NCI-H2171 treated with DMSO at 0.1 percent for 48 hours (cell line): ENCODE results near the gene SPATA18.
A peak's percentile ranks its signal among the peaks of the same experiment; 100 is the strongest.
"Not testable (repeated sequence)": the region's sequence is repeated elsewhere in the genome, so short reads cannot be mapped to it uniquely, and the experiment has no call there.

Experiments
- DNase-seq: peaks from one replicate; lab custom pipeline; 2025; lab: John Stamatoyannopoulos, UW

SPATA18 gene

DNA sequence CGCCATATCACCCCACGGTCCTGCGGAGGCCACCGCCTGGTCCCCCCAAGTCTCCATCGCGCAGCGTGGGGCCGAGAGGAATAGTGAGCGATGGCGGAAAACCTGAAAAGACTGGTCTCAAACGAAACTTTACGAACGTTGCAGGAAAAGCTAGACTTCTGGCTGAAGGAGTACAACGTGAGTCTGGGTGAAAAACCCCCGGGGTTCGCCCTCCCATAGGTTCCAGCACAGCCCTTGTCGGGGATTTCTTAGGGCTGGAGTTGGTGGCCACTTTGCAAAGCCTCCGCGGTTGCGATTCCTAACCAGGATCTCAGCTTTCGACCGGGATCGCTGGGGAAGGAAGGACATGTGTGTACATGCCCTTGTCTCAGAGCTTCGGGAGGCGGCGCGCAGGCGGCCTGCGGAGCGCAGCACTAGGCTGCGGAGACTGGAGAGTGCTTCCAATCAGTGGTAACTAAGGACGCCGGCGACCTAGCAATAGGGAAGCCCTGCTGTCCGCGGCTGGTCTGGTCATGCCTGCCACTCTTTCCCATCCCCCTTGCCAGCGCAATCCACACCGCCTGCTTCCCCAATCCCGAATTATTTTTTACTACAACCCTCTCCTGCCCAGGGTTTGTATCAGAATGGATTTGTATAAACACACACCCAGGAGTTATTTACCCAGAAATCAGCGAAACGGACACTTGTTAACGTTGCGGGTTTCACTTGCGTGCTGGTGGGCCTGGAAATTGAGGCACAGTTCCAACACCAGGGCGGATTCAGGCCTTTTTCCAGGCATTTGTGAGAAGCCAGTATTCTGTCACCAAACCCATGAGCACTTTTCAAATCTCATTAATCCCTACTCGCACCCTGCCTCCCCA is 741 bp downstream of the SPATA18 start:
- DNase-seq: peak; percentile 69

- DNase-seq: no peak
Measured at GRCh38 chr4:52052475-52052780, 1.3 kb downstream of the SPATA18 start.

- DNase-seq: no peak
Measured at GRCh38 chr4:52054254-52054653, 3.1 kb downstream of the SPATA18 start.

GRCh38 chr4:52057196-52057595 is 6.1 kb downstream of the SPATA18 start:
- no peak for DNase-seq

GRCh38 chr4:52058275-52058674 is 7.2 kb downstream of the SPATA18 start:
- DNase-seq: no peak

- DNase-seq: no peak
Measured at GRCh38 chr4:52059372-52059771, 8.3 kb downstream of the SPATA18 start.

- no peak for DNase-seq
Measured at GRCh38 chr4:52069571-52069970, 18.5 kb downstream of the SPATA18 start.

GRCh38 chr4:52071791-52072546 is 20.9 kb downstream of the SPATA18 start:
- DNase-seq: no peak

DNA sequence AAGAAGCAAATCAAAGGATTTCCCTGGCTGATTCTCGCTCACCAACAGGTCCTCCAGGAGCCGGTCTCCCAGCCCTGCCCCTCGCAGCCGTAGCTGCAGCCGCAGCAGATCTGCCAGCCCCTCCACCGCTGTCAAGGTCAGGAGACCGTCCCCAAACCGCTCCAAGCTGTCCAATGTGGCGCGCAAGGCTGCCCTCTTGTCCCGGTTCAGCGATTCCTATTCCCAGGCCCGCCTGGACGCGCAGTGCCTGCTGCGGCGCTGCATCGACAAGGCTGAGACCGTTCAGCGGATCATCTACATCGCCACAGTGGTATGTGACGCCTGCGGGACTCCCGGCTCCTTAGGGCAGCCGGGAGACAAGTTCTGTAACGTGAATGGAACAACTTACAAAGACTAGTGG is 25.6 kb downstream of the SPATA18 start:
- DNase-seq: no peak

DNA sequence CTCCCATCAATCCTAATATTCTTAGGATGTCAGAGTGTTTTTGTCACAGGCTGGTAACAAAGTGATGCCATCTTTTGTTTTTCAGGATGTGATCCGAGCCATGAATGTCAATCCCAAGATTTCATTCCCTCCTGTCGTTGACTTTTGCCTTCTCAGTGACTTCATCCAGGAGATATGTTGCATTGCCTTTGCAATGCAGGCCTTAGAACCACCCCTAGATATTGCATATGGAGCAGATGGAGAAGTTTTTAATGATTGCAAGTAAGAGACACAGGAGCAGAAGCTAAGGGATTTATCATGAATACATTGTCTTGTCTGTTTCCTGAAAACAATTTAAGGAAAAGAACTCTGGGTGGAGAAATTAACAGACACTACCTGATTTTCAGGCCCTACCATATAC is 28.6 kb downstream of the SPATA18 start:
- DNase-seq: no peak

DNA sequence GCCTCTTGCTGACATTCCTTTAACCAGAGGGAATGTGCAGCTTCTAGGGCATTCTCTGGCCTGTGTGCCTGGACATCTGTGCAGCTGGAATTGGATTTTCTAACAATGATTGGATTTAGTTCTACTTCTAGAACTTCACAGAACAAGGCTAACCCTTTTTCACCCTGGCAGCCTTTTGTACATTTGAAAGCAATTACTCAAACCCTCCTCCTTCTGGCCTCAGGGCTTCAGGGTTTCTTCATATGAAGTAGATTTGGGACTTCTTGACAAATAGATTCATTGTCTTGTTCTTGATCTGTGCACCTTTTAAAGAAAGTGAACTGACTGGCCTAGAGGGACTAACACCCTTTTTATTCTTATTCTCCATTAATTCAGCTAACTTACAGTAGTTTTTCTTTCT is 30.1 kb downstream of the SPATA18 start:
- DNase-seq: no peak

DNA sequence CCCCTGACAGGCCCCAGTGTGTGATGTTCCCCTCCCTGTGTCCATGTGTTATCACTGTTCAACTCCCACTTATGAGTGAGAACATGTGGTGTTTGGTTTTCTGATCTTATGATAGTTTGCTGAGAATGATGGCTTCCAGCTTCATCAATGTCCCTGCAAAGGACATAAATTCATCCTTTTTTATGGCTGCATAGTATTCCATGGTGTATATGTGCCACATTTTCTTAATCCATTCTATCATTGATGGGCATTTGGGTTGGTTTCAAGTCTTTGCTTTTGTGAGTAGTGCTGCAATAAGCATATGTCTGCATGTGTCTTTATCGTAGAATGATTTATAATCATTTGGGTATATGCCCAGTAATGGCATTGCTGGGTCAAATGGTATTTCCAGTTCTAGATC is 35.3 kb downstream of the SPATA18 start:
- not testable (repeated sequence) for DNase-seq

DNA sequence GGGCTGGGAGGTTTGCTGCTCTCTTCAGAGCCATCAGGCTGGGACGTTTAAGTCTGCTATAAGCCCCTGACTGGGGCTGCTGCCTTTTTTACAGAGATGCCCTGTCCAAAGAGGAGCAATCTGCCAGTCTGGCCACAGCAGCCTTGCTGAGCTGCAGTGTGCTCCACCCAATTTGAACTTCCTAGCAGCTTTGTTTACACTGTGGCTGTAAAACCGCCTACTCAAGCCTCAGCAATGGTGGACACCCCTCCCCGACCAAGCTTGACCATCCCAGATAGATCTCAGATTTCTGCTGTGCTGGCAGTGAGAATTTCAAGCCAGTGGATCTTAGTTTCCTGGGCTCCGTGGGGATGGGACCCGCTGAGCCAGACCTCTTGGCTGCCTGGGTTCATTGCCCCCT is 40.7 kb downstream of the SPATA18 start:
- DNase-seq: no peak

DNA sequence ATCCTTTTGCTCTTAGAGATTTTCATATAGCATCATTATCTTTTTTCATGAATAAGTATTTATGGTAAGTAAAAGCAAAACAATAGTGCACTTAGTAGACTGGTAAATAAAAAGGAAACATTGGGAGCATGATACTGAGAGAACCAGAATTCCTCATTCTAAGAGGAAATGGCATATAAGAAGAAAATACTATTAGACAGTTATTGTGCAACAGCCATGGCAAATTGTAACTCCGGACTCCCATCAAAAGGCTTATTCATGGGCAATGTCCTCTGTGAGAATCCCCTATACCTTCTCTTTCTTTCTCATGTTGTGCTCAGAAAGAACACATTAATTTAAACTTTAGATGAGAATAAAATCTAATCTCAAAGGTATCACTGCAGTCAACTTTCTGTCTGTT is 42.4 kb downstream of the SPATA18 start:
- DNase-seq: no peak

GRCh38 chr4:52094376-52095145 is 43.5 kb downstream of the SPATA18 start:
- DNase-seq: no peak

GRCh38 chr4:52095374-52095773 is 44.3 kb downstream of the SPATA18 start:
- no peak for DNase-seq

DNA sequence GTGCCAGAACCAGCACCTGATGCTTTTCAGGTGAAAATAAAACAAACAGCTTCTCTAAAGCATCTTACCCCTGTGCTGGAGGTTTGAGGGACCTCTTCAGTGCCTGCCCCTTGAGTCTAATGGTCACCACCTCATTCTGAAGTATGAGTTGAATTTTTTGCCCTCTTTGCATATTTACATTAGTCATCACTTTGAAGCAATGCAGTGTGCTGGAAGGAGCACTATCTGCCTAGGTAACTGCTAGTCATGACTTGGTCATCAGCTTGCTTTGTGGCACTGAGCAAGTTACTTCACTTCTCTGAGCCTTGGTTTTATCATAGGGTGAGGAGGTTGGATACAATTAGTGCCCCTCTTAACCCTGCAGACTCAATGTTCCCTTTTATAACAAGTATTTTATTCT is 44.9 kb downstream of the SPATA18 start:
- no peak for DNase-seq

GRCh38 chr4:52098618-52099017 is 47.5 kb downstream of the SPATA18 start:
- DNase-seq: peak; percentile 16

DNA sequence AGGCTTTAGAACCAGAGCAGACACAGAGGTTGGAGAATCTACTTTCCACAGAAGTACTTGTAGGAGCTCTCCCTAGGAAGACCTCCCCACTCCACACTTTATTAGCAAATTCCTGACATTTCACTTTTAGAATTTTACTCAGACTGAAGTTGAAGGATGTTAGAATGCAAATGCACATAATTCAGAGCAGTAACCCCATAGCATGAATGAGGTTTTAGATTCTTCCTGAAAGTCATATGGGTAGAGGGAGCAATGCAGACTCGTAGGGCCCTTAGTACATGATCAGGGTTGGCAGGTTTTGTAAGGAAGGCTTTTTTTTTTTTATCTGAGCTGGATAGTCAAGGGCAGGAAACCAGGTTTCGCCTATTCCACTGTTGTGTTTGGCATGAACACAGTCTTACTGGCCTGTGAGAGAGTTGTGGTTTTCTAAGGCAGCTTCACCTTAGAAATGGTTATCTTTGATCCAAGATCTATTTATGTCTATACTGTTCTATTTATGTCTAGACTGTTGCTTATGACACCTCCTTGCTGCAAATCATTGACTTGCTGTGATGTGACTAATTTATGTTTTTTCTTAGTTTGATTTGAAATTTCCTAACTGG is 48.9 kb downstream of the SPATA18 start:
- no peak for DNase-seq

DNA sequence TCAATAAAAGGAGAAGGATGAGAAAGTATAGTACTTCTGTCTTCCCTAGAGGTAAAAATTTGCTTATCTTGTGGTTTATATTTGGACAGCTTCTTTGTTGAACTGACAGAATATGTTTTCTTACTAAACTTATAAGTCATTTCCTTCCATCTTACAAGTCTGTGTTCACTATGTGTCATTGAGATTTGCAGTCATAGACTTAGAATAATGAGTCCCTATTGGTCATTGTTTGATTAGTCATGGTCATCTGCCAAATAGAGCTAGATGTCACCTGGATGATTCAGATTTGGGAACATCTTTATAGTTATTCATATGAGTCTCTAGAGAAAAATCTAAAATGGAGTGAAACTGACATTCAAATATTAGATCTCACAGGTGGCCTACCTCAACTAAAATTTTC is 51.5 kb downstream of the SPATA18 start:
- no peak for DNase-seq

DNA sequence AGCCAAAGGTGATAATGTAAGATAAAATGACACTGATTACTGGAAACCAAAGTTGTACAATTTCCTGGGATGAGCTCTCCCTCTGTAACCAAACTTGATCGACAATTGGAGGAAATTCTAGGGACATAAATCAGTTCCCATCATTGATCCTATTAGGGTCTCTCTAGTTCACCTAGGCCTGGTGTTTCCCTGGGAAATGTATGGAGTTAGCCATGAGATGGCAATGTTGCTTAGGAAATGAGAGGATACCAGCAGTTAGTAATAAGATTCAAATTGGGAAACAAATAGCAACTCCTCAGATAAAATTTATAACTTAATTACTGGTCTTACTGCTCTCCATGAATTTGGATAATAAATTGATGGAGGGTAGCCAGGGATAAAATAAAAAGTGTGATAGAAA is 52.2 kb downstream of the SPATA18 start:
- peak; percentile 56 for DNase-seq

- DNase-seq: no peak
Measured at GRCh38 chr4:52105276-52105675, 54.2 kb downstream of the SPATA18 start.
